A549 (cell line): Measurements from ENCODE around the gene ARHGAP32.

Experiments
- HDAC2 ChIP-seq: fragments of 200-600 bp; sonication (generic); IDR thresholded peaks from 2 replicates; pipeline ENCODE4 v1.6.1; 2016
- MYC ChIP-seq: IDR thresholded peaks from 2 replicates; pipeline ENCODE4 v1.6.1; 2012; ENCODE audit warnings: mild to moderate bottlenecking, inconsistent platforms, low read length, improper control_type of control experiment, borderline replicate concordance
- POLR2A ChIP-seq: IDR thresholded peaks from 2 replicates; pipeline ENCODE4 v1.6.1; 2012; ENCODE audit warnings: mild to moderate bottlenecking, low read length
- RFX5 ChIP-seq: fragments of 450-650 bp; IDR thresholded peaks from 2 replicates; pipeline ENCODE4 v1.7.1; 2014; ENCODE audit warnings: antibody characterized with exemption, mild to moderate bottlenecking, moderate library complexity
- SMC3 ChIP-seq: fragments of >200 bp; sonication (Bioruptor Twin); formaldehyde crosslinking; IDR thresholded peaks from 3 replicates; pipeline ENCODE4 v1.6.1; 2018; ENCODE audit warnings: inconsistent platforms
- USF2 ChIP-seq: fragments of 450-650 bp; IDR thresholded peaks from 2 replicates; pipeline ENCODE4 v1.6.1; 2014; ENCODE audit warnings: antibody characterized with exemption
- ZFP36 ChIP-seq: fragments of 450-650 bp; IDR thresholded peaks from 2 replicates; pipeline ENCODE4 v1.6.1; 2014; ENCODE audit warnings: borderline replicate concordance; ENCODE audit not compliant: partially characterized antibody
- TF ChIP-seq, protein P1 (sequence below): fragments of >200 bp; sonication (Bioruptor Twin); formaldehyde crosslinking; IDR thresholded peaks from 3 replicates; pipeline ENCODE4 v1.5.1; 2016
- TF ChIP-seq, protein P2 (sequence below): fragments of 250-450 bp; sonication (Bioruptor Pico); IDR thresholded peaks from 2 replicates; pipeline ENCODE4 v1.5.0; 2021; ENCODE audit warnings: mild to moderate bottlenecking, moderate library complexity, borderline replicate concordance
- TF ChIP-seq, protein P3 (sequence below): IDR thresholded peaks from 2 replicates; pipeline ENCODE4 v1.6.1; 2012
- TF ChIP-seq, protein P4 (sequence below): fragments of 200-600 bp; sonication (generic); IDR thresholded peaks from 2 replicates; pipeline ENCODE4 v1.6.1; 2016; ENCODE audit warnings: antibody characterized with exemption, mild to moderate bottlenecking, moderate library complexity
- TF ChIP-seq, protein P5 (sequence below): IDR thresholded peaks from 2 replicates; pipeline ENCODE4 v1.6.1; 2012

DNA sequence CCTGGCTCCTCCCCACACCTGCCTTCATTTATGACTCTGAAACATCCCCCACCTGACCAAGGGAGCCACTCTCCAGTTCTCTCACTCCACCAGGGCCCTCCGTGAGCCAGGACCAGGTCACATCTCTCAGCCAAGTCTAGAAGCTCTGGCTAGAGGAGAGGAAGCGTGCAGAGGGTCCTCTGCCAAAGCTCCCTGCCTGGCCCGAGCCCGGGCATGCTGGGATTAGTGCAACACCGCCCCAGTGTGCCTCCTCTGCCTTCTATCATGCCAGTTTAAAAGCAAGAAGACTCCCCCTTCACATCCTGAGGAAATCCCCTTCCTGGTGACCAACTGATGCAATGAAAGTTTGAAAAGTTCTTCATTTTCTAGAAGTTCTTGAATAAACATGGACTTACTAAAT, 272.9 kb downstream of the ARHGAP32 start:
- no peak for TF ChIP-seq POLR2A
- TF ChIP-seq, protein P1, sequence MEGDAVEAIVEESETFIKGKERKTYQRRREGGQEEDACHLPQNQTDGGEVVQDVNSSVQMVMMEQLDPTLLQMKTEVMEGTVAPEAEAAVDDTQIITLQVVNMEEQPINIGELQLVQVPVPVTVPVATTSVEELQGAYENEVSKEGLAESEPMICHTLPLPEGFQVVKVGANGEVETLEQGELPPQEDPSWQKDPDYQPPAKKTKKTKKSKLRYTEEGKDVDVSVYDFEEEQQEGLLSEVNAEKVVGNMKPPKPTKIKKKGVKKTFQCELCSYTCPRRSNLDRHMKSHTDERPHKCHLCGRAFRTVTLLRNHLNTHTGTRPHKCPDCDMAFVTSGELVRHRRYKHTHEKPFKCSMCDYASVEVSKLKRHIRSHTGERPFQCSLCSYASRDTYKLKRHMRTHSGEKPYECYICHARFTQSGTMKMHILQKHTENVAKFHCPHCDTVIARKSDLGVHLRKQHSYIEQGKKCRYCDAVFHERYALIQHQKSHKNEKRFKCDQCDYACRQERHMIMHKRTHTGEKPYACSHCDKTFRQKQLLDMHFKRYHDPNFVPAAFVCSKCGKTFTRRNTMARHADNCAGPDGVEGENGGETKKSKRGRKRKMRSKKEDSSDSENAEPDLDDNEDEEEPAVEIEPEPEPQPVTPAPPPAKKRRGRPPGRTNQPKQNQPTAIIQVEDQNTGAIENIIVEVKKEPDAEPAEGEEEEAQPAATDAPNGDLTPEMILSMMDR: no peak
- TF ChIP-seq, protein P2, sequence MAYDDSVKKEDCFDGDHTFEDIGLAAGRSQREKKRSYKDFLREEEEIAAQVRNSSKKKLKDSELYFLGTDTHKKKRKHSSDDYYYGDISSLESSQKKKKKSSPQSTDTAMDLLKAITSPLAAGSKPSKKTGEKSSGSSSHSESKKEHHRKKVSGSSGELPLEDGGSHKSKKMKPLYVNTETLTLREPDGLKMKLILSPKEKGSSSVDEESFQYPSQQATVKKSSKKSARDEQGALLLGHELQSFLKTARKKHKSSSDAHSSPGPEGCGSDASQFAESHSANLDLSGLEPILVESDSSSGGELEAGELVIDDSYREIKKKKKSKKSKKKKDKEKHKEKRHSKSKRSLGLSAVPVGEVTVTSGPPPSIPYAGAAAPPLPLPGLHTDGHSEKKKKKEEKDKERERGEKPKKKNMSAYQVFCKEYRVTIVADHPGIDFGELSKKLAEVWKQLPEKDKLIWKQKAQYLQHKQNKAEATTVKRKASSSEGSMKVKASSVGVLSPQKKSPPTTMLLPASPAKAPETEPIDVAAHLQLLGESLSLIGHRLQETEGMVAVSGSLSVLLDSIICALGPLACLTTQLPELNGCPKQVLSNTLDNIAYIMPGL (CRISPR knock-in tag): no peak
- TF ChIP-seq, protein P3, sequence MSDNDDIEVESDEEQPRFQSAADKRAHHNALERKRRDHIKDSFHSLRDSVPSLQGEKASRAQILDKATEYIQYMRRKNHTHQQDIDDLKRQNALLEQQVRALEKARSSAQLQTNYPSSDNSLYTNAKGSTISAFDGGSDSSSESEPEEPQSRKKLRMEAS: no peak
- TF ChIP-seq USF2: no peak
- TF ChIP-seq SMC3: no peak
- TF ChIP-seq, protein P4, sequence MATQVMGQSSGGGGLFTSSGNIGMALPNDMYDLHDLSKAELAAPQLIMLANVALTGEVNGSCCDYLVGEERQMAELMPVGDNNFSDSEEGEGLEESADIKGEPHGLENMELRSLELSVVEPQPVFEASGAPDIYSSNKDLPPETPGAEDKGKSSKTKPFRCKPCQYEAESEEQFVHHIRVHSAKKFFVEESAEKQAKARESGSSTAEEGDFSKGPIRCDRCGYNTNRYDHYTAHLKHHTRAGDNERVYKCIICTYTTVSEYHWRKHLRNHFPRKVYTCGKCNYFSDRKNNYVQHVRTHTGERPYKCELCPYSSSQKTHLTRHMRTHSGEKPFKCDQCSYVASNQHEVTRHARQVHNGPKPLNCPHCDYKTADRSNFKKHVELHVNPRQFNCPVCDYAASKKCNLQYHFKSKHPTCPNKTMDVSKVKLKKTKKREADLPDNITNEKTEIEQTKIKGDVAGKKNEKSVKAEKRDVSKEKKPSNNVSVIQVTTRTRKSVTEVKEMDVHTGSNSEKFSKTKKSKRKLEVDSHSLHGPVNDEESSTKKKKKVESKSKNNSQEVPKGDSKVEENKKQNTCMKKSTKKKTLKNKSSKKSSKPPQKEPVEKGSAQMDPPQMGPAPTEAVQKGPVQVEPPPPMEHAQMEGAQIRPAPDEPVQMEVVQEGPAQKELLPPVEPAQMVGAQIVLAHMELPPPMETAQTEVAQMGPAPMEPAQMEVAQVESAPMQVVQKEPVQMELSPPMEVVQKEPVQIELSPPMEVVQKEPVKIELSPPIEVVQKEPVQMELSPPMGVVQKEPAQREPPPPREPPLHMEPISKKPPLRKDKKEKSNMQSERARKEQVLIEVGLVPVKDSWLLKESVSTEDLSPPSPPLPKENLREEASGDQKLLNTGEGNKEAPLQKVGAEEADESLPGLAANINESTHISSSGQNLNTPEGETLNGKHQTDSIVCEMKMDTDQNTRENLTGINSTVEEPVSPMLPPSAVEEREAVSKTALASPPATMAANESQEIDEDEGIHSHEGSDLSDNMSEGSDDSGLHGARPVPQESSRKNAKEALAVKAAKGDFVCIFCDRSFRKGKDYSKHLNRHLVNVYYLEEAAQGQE: no peak
- TF ChIP-seq HDAC2: no peak
- TF ChIP-seq, protein P5, sequence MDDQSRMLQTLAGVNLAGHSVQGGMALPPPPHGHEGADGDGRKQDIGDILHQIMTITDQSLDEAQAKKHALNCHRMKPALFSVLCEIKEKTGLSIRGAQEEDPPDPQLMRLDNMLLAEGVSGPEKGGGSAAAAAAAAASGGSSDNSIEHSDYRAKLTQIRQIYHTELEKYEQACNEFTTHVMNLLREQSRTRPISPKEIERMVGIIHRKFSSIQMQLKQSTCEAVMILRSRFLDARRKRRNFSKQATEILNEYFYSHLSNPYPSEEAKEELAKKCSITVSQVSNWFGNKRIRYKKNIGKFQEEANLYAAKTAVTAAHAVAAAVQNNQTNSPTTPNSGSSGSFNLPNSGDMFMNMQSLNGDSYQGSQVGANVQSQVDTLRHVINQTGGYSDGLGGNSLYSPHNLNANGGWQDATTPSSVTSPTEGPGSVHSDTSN: no peak
- no peak for TF ChIP-seq MYC
- no peak for TF ChIP-seq ZFP36
- no peak for TF ChIP-seq RFX5
